ENCODE measurements around the gene CD36. TPM values are rescaled to one million over a fixed set of nuclear protein-coding genes. Genes with fewer than 3 reads are reported as not detected.

CD36 gene
- total RNA-seq, 4 donors from 2014 or later, result 1.2 to 85.5 (median 11.0) TPM

DNA sequence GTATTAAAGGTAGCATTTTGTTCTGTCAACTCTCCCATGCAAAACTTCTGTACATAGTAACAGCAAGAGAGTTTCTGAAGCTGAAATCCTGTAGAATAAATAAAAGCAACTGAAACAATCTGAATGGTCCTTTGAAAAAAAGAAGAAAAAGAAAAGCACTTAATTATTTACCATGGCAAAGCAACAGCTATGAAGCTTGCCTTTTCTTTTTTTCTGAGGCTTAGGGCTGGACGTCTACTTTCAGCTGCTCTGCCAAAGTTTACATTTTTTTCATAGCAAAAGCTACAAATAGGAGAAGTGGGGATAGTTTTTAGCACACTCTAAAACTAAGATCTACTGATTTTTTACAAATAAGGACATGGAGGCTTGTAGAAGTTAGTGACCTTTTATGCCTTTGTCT is 31.3 kb upstream of the CD36 start:
- DNase-seq, result no peak
- 11 to 22% methylated on average over 1 of the region's 1 CpG for WGBS, 2 donors
- no peak for TF ChIP-seq POLR2A (IDR thresholded peaks at IDR 0.05)
- TF ChIP-seq, protein P1, sequence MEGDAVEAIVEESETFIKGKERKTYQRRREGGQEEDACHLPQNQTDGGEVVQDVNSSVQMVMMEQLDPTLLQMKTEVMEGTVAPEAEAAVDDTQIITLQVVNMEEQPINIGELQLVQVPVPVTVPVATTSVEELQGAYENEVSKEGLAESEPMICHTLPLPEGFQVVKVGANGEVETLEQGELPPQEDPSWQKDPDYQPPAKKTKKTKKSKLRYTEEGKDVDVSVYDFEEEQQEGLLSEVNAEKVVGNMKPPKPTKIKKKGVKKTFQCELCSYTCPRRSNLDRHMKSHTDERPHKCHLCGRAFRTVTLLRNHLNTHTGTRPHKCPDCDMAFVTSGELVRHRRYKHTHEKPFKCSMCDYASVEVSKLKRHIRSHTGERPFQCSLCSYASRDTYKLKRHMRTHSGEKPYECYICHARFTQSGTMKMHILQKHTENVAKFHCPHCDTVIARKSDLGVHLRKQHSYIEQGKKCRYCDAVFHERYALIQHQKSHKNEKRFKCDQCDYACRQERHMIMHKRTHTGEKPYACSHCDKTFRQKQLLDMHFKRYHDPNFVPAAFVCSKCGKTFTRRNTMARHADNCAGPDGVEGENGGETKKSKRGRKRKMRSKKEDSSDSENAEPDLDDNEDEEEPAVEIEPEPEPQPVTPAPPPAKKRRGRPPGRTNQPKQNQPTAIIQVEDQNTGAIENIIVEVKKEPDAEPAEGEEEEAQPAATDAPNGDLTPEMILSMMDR (IDR thresholded peaks at IDR 0.05), result no peak
- no peaks in the 10 kb centered on the region for H3K36me3 ChIP-seq
- no peak overlapping the region for H3K27ac ChIP-seq
- no peaks in the 10 kb centered on the region for H3K27me3 ChIP-seq
- no peak overlapping the region for H3K4me3 ChIP-seq
- H3K9me3 ChIP-seq, result no peaks in the 10 kb centered on the region
- intact Hi-C loops (cut with DNase I), result no loop called here
- H3K4me1 ChIP-seq, result peaks cover 0 to 7% (median 0%) of the 10 kb centered on the region in 3 donors

DNA sequence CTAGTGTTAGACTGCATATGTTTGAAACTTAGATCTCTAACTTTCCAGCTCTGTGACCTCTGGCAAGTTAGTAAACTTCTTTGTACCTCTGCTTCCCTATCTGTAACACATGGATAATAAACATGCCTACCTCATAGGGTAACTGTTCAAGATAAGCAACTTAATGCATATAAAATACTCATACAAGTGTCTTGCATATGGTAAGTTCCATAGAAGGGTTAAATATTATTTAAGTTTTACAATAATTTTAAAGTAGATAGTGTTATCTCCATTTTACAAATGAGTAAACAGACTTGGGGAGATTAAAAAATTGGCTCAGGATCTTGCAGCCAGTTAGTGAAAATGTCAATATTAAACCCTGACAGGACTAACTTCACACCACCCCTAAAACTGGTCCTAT is 30.1 kb upstream of the CD36 start:
- H3K4me3 ChIP-seq, result no peak overlapping the region
- no peaks in the 10 kb centered on the region for H3K27me3 ChIP-seq
- intact Hi-C loops (cut with DNase I), result no loop called here
- no peak for DNase-seq
- peaks cover 0 to 9% (median 0%) of the 10 kb centered on the region in 3 donors for H3K4me1 ChIP-seq
- TF ChIP-seq, protein P1 (IDR thresholded peaks at IDR 0.05), result no peak
- no peak for TF ChIP-seq POLR2A (IDR thresholded peaks at IDR 0.05)
- no peaks in the 10 kb centered on the region for H3K36me3 ChIP-seq
- H3K27ac ChIP-seq, result no peak overlapping the region
- H3K9me3 ChIP-seq, result no peaks in the 10 kb centered on the region

DNA sequence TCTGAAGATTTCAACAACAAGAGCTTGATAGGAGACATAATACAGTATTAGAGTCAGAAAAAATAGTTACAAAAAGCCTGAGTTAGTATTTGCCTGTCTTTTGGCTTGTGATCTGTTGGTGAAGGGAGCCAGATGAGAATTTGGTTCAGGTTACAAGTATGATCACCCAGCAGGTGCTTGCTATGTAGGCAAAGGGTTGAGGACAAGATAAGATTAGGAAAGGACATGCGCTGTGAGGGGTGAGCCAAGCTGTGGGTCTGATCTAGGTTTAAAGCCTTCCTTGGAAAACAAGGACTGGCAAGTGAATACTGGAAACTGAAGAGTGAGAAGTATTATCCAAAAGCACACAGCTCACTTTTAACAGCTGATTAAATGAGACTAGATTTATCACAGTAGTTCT is 28.7 kb upstream of the CD36 start:
- no peak for TF ChIP-seq POLR2A (IDR thresholded peaks at IDR 0.05)
- TF ChIP-seq, protein P1 (IDR thresholded peaks at IDR 0.05), result no peak
- no peak overlapping the region for H3K4me3 ChIP-seq
- H3K9me3 ChIP-seq, result no peaks in the 10 kb centered on the region
- H3K27ac ChIP-seq, result no peak overlapping the region
- intact Hi-C loops (cut with DNase I), result no loop called here
- WGBS, 2 donors, result 95 to 100% methylated on average over 1 of the region's 1 CpG
- DNase-seq, result no peak
- H3K4me1 ChIP-seq, result peaks cover 0 to 9% (median 0%) of the 10 kb centered on the region in 3 donors
- H3K27me3 ChIP-seq, result no peaks in the 10 kb centered on the region
- no peaks in the 10 kb centered on the region for H3K36me3 ChIP-seq

DNA sequence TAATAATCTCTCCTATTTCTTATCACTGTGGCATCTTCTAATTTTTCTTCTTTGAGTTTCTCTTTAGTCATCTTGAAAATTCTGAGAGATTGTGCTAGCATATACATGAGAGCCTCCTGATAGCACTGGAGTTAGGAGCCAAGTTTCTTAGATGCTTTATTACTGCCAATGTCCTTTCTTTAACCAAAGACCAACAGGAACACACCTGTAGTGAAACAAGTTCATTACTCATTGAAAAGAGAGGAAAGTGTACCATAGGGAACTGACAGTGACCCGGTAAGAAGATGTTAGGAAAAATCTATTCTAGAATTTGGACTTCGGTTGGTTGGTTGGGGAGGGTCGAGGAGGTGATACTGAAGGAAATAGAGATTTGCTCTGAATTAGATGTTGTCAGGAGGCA is 27.1 kb upstream of the CD36 start:
- TF ChIP-seq, protein P1 (IDR thresholded peaks at IDR 0.05), result no peak
- no peak for TF ChIP-seq POLR2A (IDR thresholded peaks at IDR 0.05)
- no peak for DNase-seq
- Histone ChIP-seq H3K27ac (no peak overlapping the region), H3K36me3 (no peaks in the 10 kb centered on the region), H3K27me3 (no peaks in the 10 kb centered on the region), H3K4me1 (peaks cover 0 to 9% (median 3%) of the 10 kb centered on the region in 3 donors), H3K4me3 (no peak overlapping the region), H3K9me3 (no peaks in the 10 kb centered on the region)
- intact Hi-C loops (cut with DNase I), result no loop called here
- 71 to 81% methylated on average over 3 of the region's 3 CpGs for WGBS, 2 donors

DNA sequence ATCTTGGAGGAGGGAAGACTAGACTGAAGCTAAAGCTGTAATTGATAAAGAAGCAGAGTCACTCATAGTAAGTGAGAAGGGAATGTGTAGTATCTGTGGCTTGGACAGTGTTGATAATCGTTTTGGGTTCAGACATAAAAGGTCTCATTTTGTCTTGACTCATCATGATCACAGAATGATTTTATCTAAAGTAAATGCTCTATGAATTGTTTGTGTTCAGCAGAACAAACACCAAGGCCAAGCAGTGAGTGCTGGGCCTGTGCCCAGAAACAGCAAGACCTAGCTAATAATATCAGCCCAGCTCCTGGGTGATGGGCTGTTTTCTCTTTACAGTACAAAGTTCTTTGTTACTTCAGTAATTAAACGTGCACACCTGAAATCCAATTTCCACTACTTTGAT is 26.7 kb upstream of the CD36 start:
- DNase-seq, result no peak
- Histone ChIP-seq H3K27me3 (no peaks in the 10 kb centered on the region), H3K27ac (no peak overlapping the region), H3K36me3 (no peaks in the 10 kb centered on the region), H3K4me1 (peaks cover 0 to 9% (median 3%) of the 10 kb centered on the region in 3 donors), H3K9me3 (no peaks in the 10 kb centered on the region), H3K4me3 (no peak overlapping the region)
- TF ChIP-seq, protein P1 (IDR thresholded peaks at IDR 0.05), result no peak
- no peak for TF ChIP-seq POLR2A (IDR thresholded peaks at IDR 0.05)
- 26 to 27% methylated on average over 2 of the region's 2 CpGs for WGBS, 2 donors
- intact Hi-C loops (cut with DNase I), result no loop called here

All from esophagus squamous epithelium (tissue), 5 donors.